H1 (cell line): ENCODE data around the gene KCNMB2. TPM values are rescaled to one million over a fixed set of nuclear protein-coding genes. Genes with fewer than 3 reads are reported as not detected.

Experiments used
- CTCF ChIA-PET: fragments of 300-600 bp; sonication (Branson Sonifier 250); formaldehyde crosslinking; loops from one replicate; lab custom pipeline; 2021; ENCODE audit not compliant: partially characterized antibody; lab: Charles Lee
- POLR2A ChIA-PET: fragments of 300-600 bp; sonication (Branson Sonifier 250); formaldehyde crosslinking; loops from one replicate; lab custom pipeline; 2021; ENCODE audit warnings: inconsistent platforms; ENCODE audit not compliant: partially characterized antibody; lab: Charles Lee
- DNase-seq, 2 experiments: peaks; one replicate each; pipeline versions ENCODE4 v3.0.0 to v3.0.0-alpha.2; 2010 to 2022; ENCODE audit warnings: low spot score in 2 of 2, low read depth in 1 of 2, mixed read lengths in 1 of 2
- FAIRE-seq: peaks from 2 replicates; lab custom pipeline; 2011; peaks lifted over from hg19 to GRCh38; lab: Jason Lieb, UNC
- H2AFZ ChIP-seq: 2 replicates; pipeline ENCODE4 v1.8.1; 2012; ENCODE audit warnings: low read length, inconsistent platforms
- H2AK5ac ChIP-seq: 2 replicates; pipeline ENCODE4 v1.6.1; 2013; ENCODE audit warnings: low read depth, low read length
- H2BK120ac ChIP-seq: replicated peaks from 2 replicates; pipeline ENCODE3; 2013; ENCODE audit warnings: low read depth, low read length, inconsistent platforms
- H2BK12ac ChIP-seq: 2 replicates; pipeline ENCODE4 v1.6.1; 2013; ENCODE audit warnings: low read depth, low read length
- H2BK15ac ChIP-seq: 2 replicates; pipeline ENCODE4 v1.6.1; 2013; ENCODE audit warnings: low read length
- H2BK20ac ChIP-seq: 2 replicates; pipeline ENCODE4 v1.6.1; 2013; ENCODE audit warnings: low read length
- H2BK5ac ChIP-seq: 2 replicates; pipeline ENCODE4 v1.6.1; 2013; ENCODE audit warnings: low read depth, low read length
- H3K14ac ChIP-seq: 2 replicates; pipeline ENCODE4 v1.6.1; 2013; ENCODE audit warnings: inconsistent platforms; ENCODE audit not compliant: insufficient read length
- H3K18ac ChIP-seq: 2 replicates; pipeline ENCODE4 v1.6.1; 2013; ENCODE audit warnings: low read length; ENCODE audit errors: extremely low read depth
- H3K23ac ChIP-seq: 2 replicates; pipeline ENCODE4 v1.6.1; 2013; ENCODE audit warnings: inconsistent platforms; ENCODE audit not compliant: insufficient read length
- H3K23me2 ChIP-seq: 2 replicates; pipeline ENCODE4 v1.6.1; 2013; ENCODE audit warnings: low read depth, low read length
- H3K27ac ChIP-seq: 2 replicates; pipeline ENCODE4 v1.6.1; 2011; ENCODE audit warnings: low read depth, low read length, inconsistent platforms
- H3K27me3 ChIP-seq, 4 experiments: replicated peaks in 1 of 4; 1 replicate in 1 of 4; 2 replicates in 3 of 4; pipeline versions ENCODE4 v1.6.1 to v1.8.1; 2011 to 2013; ENCODE audit warnings: low read length in 3 of 4, mild to moderate bottlenecking in 3 of 4, inconsistent platforms in 2 of 4, mixed read lengths in 2 of 4, moderate library complexity in 1 of 4; ENCODE audit not compliant: control insufficient read depth in 3 of 4, insufficient read depth in 3 of 4; ENCODE audit errors: extremely low read depth in 1 of 4
- H3K36me3 ChIP-seq, 4 experiments: 2 replicates each; pipeline versions ENCODE4 v1.6.1 to v1.8.1; 2011 to 2013; ENCODE audit warnings: mild to moderate bottlenecking in 4 of 4, low read length in 3 of 4, moderate library complexity in 2 of 4, control low read depth in 1 of 4, inconsistent platforms in 1 of 4; ENCODE audit not compliant: insufficient read depth in 4 of 4, control insufficient read depth in 2 of 4
- H3K4ac ChIP-seq: replicated peaks from 2 replicates; pipeline ENCODE3; 2013; ENCODE audit warnings: low read length, low read depth, mixed read lengths, inconsistent platforms; ENCODE audit not compliant: insufficient read length
- H3K4me1 ChIP-seq, 4 experiments: replicated peaks in 1 of 4; 1 replicate in 1 of 4; 2 replicates in 3 of 4; pipeline versions ENCODE4 v1.6.1 to v1.8.1; 2011 to 2013; ENCODE audit warnings: low read length in 3 of 4, inconsistent platforms in 2 of 4, mixed read lengths in 1 of 4; ENCODE audit not compliant: insufficient read depth in 4 of 4, control insufficient read depth in 3 of 4
- H3K4me2 ChIP-seq, 2 experiments: 2 replicates each; pipeline versions ENCODE4 v1.6.1 to v1.8.1; 2011 to 2013; ENCODE audit warnings: low read depth in 2 of 2, low read length in 2 of 2, control low read depth in 1 of 2, inconsistent platforms in 1 of 2, mild to moderate bottlenecking in 1 of 2; ENCODE audit not compliant: insufficient read depth in 1 of 2
- H3K4me3 ChIP-seq, 4 experiments: fragments of 200-600, 300-600 bp in 1 of 4; sonication (generic), shearing (Covaris generic), sonication (Bioruptor Twin) in 1 of 4; 2 replicates each; pipeline versions ENCODE4 v1.5.1 to v1.8.1; 2011 to 2016; ENCODE audit warnings: low read length in 4 of 4, low read depth in 3 of 4, control low read depth in 2 of 4, inconsistent platforms in 2 of 4, mild to moderate bottlenecking in 2 of 4, mixed read lengths in 1 of 4, moderate library complexity in 1 of 4; ENCODE audit not compliant: insufficient read depth in 2 of 4; ENCODE audit errors: extremely low read depth in 1 of 4
- H3K56ac ChIP-seq: replicated peaks from 2 replicates; pipeline ENCODE3; 2013; ENCODE audit warnings: low read depth, mild to moderate bottlenecking, mixed read lengths, low read length, inconsistent platforms; ENCODE audit not compliant: insufficient read length
- H3K79me1 ChIP-seq: 2 replicates; pipeline ENCODE4 v1.6.1; 2013; ENCODE audit warnings: low read depth, low read length, control low read depth
- H3K79me2 ChIP-seq, 2 experiments: 2 replicates each; pipeline versions ENCODE4 v1.6.1 to v1.8.1; 2012 to 2013; ENCODE audit warnings: low read length in 2 of 2, mild to moderate bottlenecking in 2 of 2, inconsistent platforms in 1 of 2; ENCODE audit not compliant: insufficient read depth in 2 of 2, control insufficient read depth in 1 of 2
- H3K9ac ChIP-seq, 4 experiments: replicated peaks in 1 of 4; 1 replicate in 1 of 4; 2 replicates in 3 of 4; pipeline versions ENCODE4 v1.6.1 to v1.8.1; 2011 to 2013; ENCODE audit warnings: low read depth in 3 of 4, low read length in 3 of 4, control low read depth in 2 of 4, mild to moderate bottlenecking in 2 of 4, moderate library complexity in 2 of 4, inconsistent platforms in 1 of 4; ENCODE audit errors: extremely low read depth in 1 of 4
- H3K9me3 ChIP-seq, 2 experiments: 2 replicates each; pipeline versions ENCODE4 v1.6.1 to v1.8.1; 2012 to 2013; ENCODE audit warnings: mild to moderate bottlenecking in 2 of 2, moderate library complexity in 2 of 2, control low read depth in 1 of 2, inconsistent platforms in 1 of 2, low read depth in 1 of 2, low read length in 1 of 2, mixed read lengths in 1 of 2; ENCODE audit not compliant: insufficient read depth in 2 of 2
- H4K20me1 ChIP-seq, 2 experiments: replicated peaks in 1 of 2; 2 replicates each; pipeline versions ENCODE3 to v1.8.1; 2011 to 2013; ENCODE audit warnings: inconsistent platforms in 2 of 2, low read length in 2 of 2, mild to moderate bottlenecking in 1 of 2; ENCODE audit not compliant: insufficient read depth in 2 of 2, control insufficient read depth in 1 of 2
- H4K5ac ChIP-seq: 2 replicates; pipeline ENCODE4 v1.6.1; 2013; ENCODE audit warnings: low read length, low read depth, mixed read lengths, inconsistent platforms; ENCODE audit not compliant: insufficient read length
- H4K8ac ChIP-seq: 2 replicates; pipeline ENCODE4 v1.8.0; 2013; ENCODE audit warnings: mild to moderate bottlenecking, moderate library complexity, low read length, inconsistent platforms; ENCODE audit not compliant: insufficient read depth; ENCODE audit errors: extremely low read depth
- H4K91ac ChIP-seq: replicated peaks from 2 replicates; pipeline ENCODE3; 2013; ENCODE audit warnings: low read length, mixed read lengths, inconsistent platforms; ENCODE audit not compliant: insufficient read length
- CBX5 ChIP-seq: fragments of 300-800, 300-1000 bp; sonication (generic); IDR thresholded peaks from 2 replicates; pipeline ENCODE4 v1.7.1; 2016; ENCODE audit warnings: antibody characterized with exemption, low read length, low read depth
- CHD2 ChIP-seq: IDR thresholded peaks from 2 replicates; pipeline ENCODE4 v1.6.1; 2012; ENCODE audit warnings: low read length, improper control_type of control experiment
- CTBP2 ChIP-seq: IDR thresholded peaks from 2 replicates; pipeline ENCODE4 v1.7.0; 2011; ENCODE audit warnings: borderline replicate concordance, mild to moderate bottlenecking, moderate library complexity, mixed read lengths, low read length; ENCODE audit not compliant: insufficient read depth, insufficient read length
- HDAC6 ChIP-seq: IDR thresholded peaks from one replicate; pipeline ENCODE4 v1.7.1; 2012; ENCODE audit warnings: low read depth, mild to moderate bottlenecking, inconsistent platforms, low read length, moderate library complexity
- KDM4A ChIP-seq: IDR thresholded peaks from one replicate; pipeline ENCODE4 v1.7.1; 2012; ENCODE audit warnings: low read depth, mild to moderate bottlenecking, moderate library complexity, low read length, inconsistent platforms; ENCODE audit not compliant: severe bottlenecking
- POU5F1 ChIP-seq: IDR thresholded peaks from 2 replicates; pipeline ENCODE4 v1.6.1; 2011; ENCODE audit warnings: low read depth, mild to moderate bottlenecking, low read length, moderate library complexity
- RBBP5 ChIP-seq: IDR thresholded peaks from 2 replicates; pipeline ENCODE4 v1.7.1; 2012; ENCODE audit warnings: low read depth, mild to moderate bottlenecking, inconsistent platforms, low read length, moderate library complexity, borderline replicate concordance
- RFX5 ChIP-seq: IDR thresholded peaks from 2 replicates; pipeline ENCODE4 v1.6.1; 2011; ENCODE audit warnings: low read depth, low read length, improper control_type of control experiment, borderline replicate concordance
- RXRA ChIP-seq: IDR thresholded peaks from 2 replicates; pipeline ENCODE4 v1.6.1; 2011; ENCODE audit warnings: low read depth, mild to moderate bottlenecking, low read length, moderate library complexity; ENCODE audit not compliant: insufficient read depth
- SAP30 ChIP-seq: fragments of 300-600 bp; sonication (generic); IDR thresholded peaks from 2 replicates; pipeline ENCODE4 v1.7.1; 2012; ENCODE audit warnings: low read length, moderate library complexity, mild to moderate bottlenecking, inconsistent platforms; ENCODE audit not compliant: insufficient read depth, insufficient replicate concordance
- SUZ12 ChIP-seq: fragments of 200-600 bp; sonication (generic); IDR thresholded peaks from 2 replicates; pipeline ENCODE4 v1.6.1; 2012; ENCODE audit warnings: mild to moderate bottlenecking, inconsistent platforms, low read length, moderate library complexity, mixed read lengths
- TAF1 ChIP-seq: IDR thresholded peaks from 2 replicates; pipeline ENCODE4 v1.6.1; 2011; ENCODE audit warnings: mild to moderate bottlenecking, low read depth, low read length
- TEAD4 ChIP-seq: IDR thresholded peaks from 2 replicates; pipeline ENCODE4 v1.6.1; 2012; ENCODE audit warnings: low read depth, low read length, inconsistent platforms, mixed read lengths
- WGBS, 2 experiments: shearing (Covaris generic) in 1 of 2; methylation state at CpG; one replicate each; pipeline versions ENCODE4 v1.1.6 to v1.1.7; 2013 to 2015; ENCODE audit warnings: low lambda C conversion rate in 2 of 2, mixed read lengths in 2 of 2, inconsistent platforms in 1 of 2, low coverage in 1 of 2, missing lambda C conversion rate in 1 of 2; ENCODE audit not compliant: insufficient replicate concordance in 2 of 2, insufficient coverage in 1 of 2, insufficient read length in 1 of 2; ENCODE audit errors: extremely low coverage in 1 of 2, missing lambda C conversion rate in 1 of 2; 5-methylcytosine and 5-hydroxymethylcytosine counted together
- polyA plus RNA-seq, 7 experiments: library from polyadenylated mRNA; depleted of rRNA in 3 of 7; stranded (reverse) in 5 of 7; unstranded in 2 of 7; fragments of >200 nt in 5 of 7; fragments of 200-250 nt in 2 of 7; gene quantifications; 1 replicate in 5 of 7; 2 replicates in 1 of 7; 4 replicates in 1 of 7; pipeline versions ENCODE4 v1.2.1 to v1.2.3, GENCODE V29; 2011 to 2013; ENCODE audit warnings: missing spikeins in 2 of 7, mixed read lengths in 2 of 7
- total RNA-seq: library from RNA; stranded (reverse); fragmentation: NEBNext Ultra II Directional; extraction: Animal tissue kit (Norgen Biotek cat#: 25700); gene quantifications from 2 replicates; pipeline ENCODE4 v1.2.1, GENCODE V29; 2021

The KCNMB2 gene
- total and polyA plus RNA-seq, 2 of the 8 experiments (the other 6 are each of a cell fraction or from before 2014, with no cell fraction given) = not detected

DNA sequence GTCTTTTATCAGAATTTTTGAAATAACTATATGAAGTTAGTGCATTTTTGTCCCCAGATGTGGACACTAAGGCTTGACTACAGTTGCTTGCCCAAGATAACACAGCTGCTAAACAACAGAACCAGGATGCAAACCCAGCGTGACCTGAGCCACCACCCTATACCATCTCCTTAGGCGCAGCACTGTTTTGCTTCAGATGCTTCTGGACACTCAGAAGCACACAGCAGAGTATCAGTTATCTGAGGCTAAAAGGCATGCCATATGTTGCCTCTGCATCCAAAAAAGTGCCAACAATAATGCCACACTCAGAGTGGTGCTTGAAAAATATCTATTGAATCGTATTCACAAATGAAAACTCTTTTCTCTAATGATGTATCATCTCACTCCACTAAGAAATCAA, 24.5 kb downstream of the KCNMB2 start:
- H3K27ac ChIP-seq = no peak overlapping the region
- WGBS, 2 experiments = 98% methylated on average over 3 of the region's 3 CpGs; no CpG with 5 or more reads in 1 of the 2 experiments
- H3K9ac ChIP-seq = no peak overlapping the region
- CTCF ChIA-PET = no interaction called here
- H3K27me3 ChIP-seq = no peaks in the 10 kb centered on the region
- no peak overlapping the region for H3K56ac ChIP-seq
- no peaks in the 10 kb centered on the region for H3K79me1 ChIP-seq
- H3K4ac ChIP-seq = no peak overlapping the region
- no peaks in the 10 kb centered on the region for H3K36me3 ChIP-seq
- no peak overlapping the region for H3K14ac ChIP-seq
- no peak for TF ChIP-seq CHD2
- TF ChIP-seq RXRA = no peak
- no peak for TF ChIP-seq SAP30
- TF ChIP-seq POU5F1 = no peak
- TF ChIP-seq CBX5 = no peak
- TF ChIP-seq CTBP2 = no peak
- TF ChIP-seq TAF1 = no peak
- TF ChIP-seq SUZ12 = no peak
- TF ChIP-seq HDAC6 = no peak
- no peak for TF ChIP-seq TEAD4
- no peak for TF ChIP-seq KDM4A
- TF ChIP-seq RFX5 = no peak
- TF ChIP-seq RBBP5 = no peak
- TF ChIP-seq, all 59 proteins: peak for 0
- Histone ChIP-seq H2BK5ac (no peak overlapping the region), H4K8ac (no peak overlapping the region), H3K4me3 (no peak overlapping the region), H2BK20ac (no peak overlapping the region), H2AK5ac (no peak overlapping the region), H3K18ac (no peak overlapping the region), H3K79me2 (no peaks in the 10 kb centered on the region), H2AFZ (no peak overlapping the region), H3K23ac (no peak overlapping the region), H4K5ac (no peak overlapping the region), H3K4me2 (no peak overlapping the region), H4K20me1 (no peaks in the 10 kb centered on the region), H2BK15ac (no peak overlapping the region), H3K9me3 (no peaks in the 10 kb centered on the region), H3K23me2 (no peaks in the 10 kb centered on the region), H2BK12ac (no peak overlapping the region), H3K4me1 (no peaks in the 10 kb centered on the region), H2BK120ac (no peak overlapping the region), H4K91ac (no peak overlapping the region)
- no peak for FAIRE-seq
- no peak for DNase-seq
- POLR2A ChIA-PET = no interaction called here
